ENCODE data around the gene FXYD5. TPM values are rescaled to one million over a fixed set of nuclear protein-coding genes. Genes with fewer than 3 reads are reported as not detected.

Gene FXYD5
- total RNA-seq, 2 donors from 2014 or later: 11.5 to 17.1 TPM

DNA sequence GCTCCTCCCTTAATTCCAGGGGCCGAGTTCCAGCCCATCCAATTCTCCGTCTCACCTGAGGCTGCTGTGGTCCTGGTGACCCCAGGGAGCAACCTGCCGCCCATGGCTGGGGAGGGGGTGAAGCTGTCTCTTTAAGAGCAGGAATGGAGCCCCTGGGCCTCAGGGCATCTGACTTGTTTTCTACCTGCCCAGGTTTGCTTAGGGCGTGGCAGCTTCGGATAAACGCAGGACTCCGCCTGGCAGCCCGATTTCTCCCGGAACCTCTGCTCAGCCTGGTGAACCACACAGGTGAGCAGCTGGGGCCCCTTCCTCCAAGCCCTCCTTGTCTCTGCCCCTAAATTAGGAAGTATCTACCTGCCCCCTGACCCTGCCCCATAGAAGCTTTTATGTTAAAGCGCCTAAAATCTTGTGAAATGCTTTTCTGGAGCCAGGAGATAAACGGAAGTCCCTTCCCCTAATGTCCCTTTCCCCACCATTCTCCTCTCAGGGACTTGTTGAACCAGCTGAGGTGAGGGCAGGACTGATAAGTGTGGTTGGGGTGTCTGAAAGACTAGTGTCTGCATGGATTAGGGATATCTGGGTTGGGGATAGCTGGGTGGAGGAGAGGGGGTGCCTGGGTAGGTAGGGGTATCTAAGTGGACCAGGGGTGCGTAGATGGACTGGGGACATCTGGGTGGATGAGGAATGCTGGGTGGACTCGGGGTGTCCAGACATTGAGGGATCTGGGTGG, 38.3 kb upstream of the FXYD5 start:
- Histone ChIP-seq H3K4me1 (peaks cover 31% of the 10 kb centered on the region), H3K27ac (peak overlapping the region; percentile 6 to 68 (median 36)), H3K4me3 (peak overlapping the region in 1 of 2 donors; percentile 11), H3K36me3 (replicated peaks in 1 of 2; ENCODE audit: insufficient read depth in 1 of 2, low read depth in 2 of 2) (no peaks in the 10 kb centered on the region), H3K27me3 (no peaks in the 10 kb centered on the region), H3K9me3 (no peaks in the 10 kb centered on the region)
- intact Hi-C loops (cut with DNase I): no loop called here
- peak; percentile 63 to 82 (median 68) for DNase-seq
- TF ChIP-seq CTCF (IDR thresholded peaks at IDR 0.05): no peak
- peak; percentile 31 to 60 (median 47) for TF ChIP-seq POLR2A (IDR thresholded peaks at IDR 0.05)
- 41% methylated on average over 10 to 13 of the region's 13 CpGs for WGBS, 2 donors
- ATAC-seq: peak; percentile 59

- DNase-seq (no peak), ATAC-seq (no peak)
- peaks cover 31% of the 10 kb centered on the region for H3K4me1 ChIP-seq
- 63 to 73% methylated on average over 4 to 8 of the region's 8 CpGs for WGBS, 2 donors
- TF ChIP-seq POLR2A (IDR thresholded peaks at IDR 0.05): no peak
- no peak for TF ChIP-seq CTCF (IDR thresholded peaks at IDR 0.05)
- no peak overlapping the region for H3K4me3 ChIP-seq
- no peaks in the 10 kb centered on the region for H3K9me3 ChIP-seq
- H3K27me3 ChIP-seq: no peaks in the 10 kb centered on the region
- H3K27ac ChIP-seq: peak overlapping the region in 2 of 4 donors; percentile 37 to 68
- intact Hi-C loops (cut with DNase I): no loop called here
- H3K36me3 ChIP-seq (replicated peaks in 1 of 2; ENCODE audit: insufficient read depth in 1 of 2, low read depth in 2 of 2): no peaks in the 10 kb centered on the region
These were observed 37.4 kb upstream of the FXYD5 start for GRCh38 chr19:35117116-35117515.

DNA sequence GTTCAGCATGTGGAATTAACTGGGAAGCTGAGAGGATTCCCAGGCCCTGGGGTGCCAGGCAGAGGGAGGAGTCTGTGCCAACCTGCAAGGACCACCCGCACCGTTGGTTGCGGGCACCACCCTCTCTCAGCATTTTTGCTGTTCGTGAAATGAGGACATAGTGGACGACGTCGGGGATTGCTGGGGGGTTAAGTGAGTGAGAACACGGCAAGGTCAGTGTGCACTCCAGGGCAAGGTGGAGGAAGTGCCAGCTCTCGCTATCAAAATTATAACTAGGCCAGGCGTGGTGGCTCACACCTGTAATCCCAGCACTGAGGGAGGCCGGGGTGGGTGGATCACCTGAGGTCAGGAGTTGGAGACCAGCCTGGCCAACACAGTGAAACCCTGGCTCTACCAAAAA, 36.7 kb upstream of the FXYD5 start:
- no peak for ATAC-seq
- H3K4me3 ChIP-seq: no peak overlapping the region
- no peak overlapping the region for H3K27ac ChIP-seq

GRCh38 chr19:35118268-35119020, 36.1 kb upstream of the FXYD5 start:
- WGBS, 2 donors: 71 to 78% methylated on average over 9 to 13 of the region's 13 CpGs
- TF ChIP-seq CTCF (IDR thresholded peaks at IDR 0.05) (no peak), POLR2A (IDR thresholded peaks at IDR 0.05) (no peak)
- H3K36me3 ChIP-seq (replicated peaks in 1 of 2; ENCODE audit: insufficient read depth in 1 of 2, low read depth in 2 of 2): no peaks in the 10 kb centered on the region
- DNase-seq (peak in 2 of 4 donors; percentile 35 to 77), ATAC-seq (no peak)
- peaks cover 32% of the 10 kb centered on the region for H3K4me1 ChIP-seq
- intact Hi-C loops (cut with DNase I): no loop called here
- no peak overlapping the region for H3K4me3 ChIP-seq
- H3K9me3 ChIP-seq: no peaks in the 10 kb centered on the region
- no peaks in the 10 kb centered on the region for H3K27me3 ChIP-seq
- peak overlapping the region in 1 of 4 donors; percentile 12 for H3K27ac ChIP-seq

More for the DNA sequence above, 36.7 kb upstream of the FXYD5 start:
- peaks cover 31% of the 10 kb centered on the region for H3K4me1 ChIP-seq
- TF ChIP-seq CTCF (IDR thresholded peaks at IDR 0.05) (no peak), POLR2A (IDR thresholded peaks at IDR 0.05) (no peak)
- no peaks in the 10 kb centered on the region for H3K9me3 ChIP-seq
- H3K36me3 ChIP-seq (replicated peaks in 1 of 2; ENCODE audit: insufficient read depth in 1 of 2, low read depth in 2 of 2): no peaks in the 10 kb centered on the region
- WGBS, 2 donors: 72 to 73% methylated on average over 11 of the region's 11 CpGs
- peak in 1 of 4 donors; percentile 57 for DNase-seq
- intact Hi-C loops (cut with DNase I): no loop called here
- H3K27me3 ChIP-seq: no peaks in the 10 kb centered on the region

Data from body of pancreas (tissue), 4 donors.